Ishikawa (cell line): ENCODE data around the gene CAB39.

Experiments
- CEBPB ChIP-seq: IDR thresholded peaks from 2 replicates; pipeline ENCODE4 v1.6.1; 2012
- CREB1 ChIP-seq: IDR thresholded peaks from 2 replicates; pipeline ENCODE4 v1.6.1; 2012; ENCODE audit warnings: low read depth
- EGR1 ChIP-seq: IDR thresholded peaks from 2 replicates; pipeline ENCODE4 v1.6.1; 2012
- EP300 ChIP-seq: IDR thresholded peaks from 2 replicates; pipeline ENCODE4 v1.6.1; 2012; ENCODE audit warnings: borderline replicate concordance
- FOXM1 ChIP-seq: IDR thresholded peaks from 2 replicates; pipeline ENCODE4 v1.6.1; 2012; ENCODE audit warnings: low read depth, borderline replicate concordance
- MAX ChIP-seq: IDR thresholded peaks from 2 replicates; pipeline ENCODE4 v1.6.1; 2012
- NFIC ChIP-seq: IDR thresholded peaks from 2 replicates; pipeline ENCODE4 v1.6.1; 2012
- RAD21 ChIP-seq: IDR thresholded peaks from 2 replicates; pipeline ENCODE4 v1.6.1; 2012; ENCODE audit warnings: low read depth
- REST ChIP-seq: IDR thresholded peaks from 2 replicates; pipeline ENCODE4 v1.6.1; 2012; ENCODE audit warnings: low read depth, mild to moderate bottlenecking
- TAF1 ChIP-seq: IDR thresholded peaks from 2 replicates; pipeline ENCODE4 v1.6.1; 2012; ENCODE audit warnings: low read depth, mild to moderate bottlenecking
- TCF12 ChIP-seq: IDR thresholded peaks from 2 replicates; pipeline ENCODE4 v1.6.1; 2012; ENCODE audit warnings: low read depth
- TEAD4 ChIP-seq: IDR thresholded peaks from 2 replicates; pipeline ENCODE4 v1.6.1; 2012
- USF1 ChIP-seq: IDR thresholded peaks from 2 replicates; pipeline ENCODE4 v1.6.1; 2012
- YY1 ChIP-seq: IDR thresholded peaks from 2 replicates; pipeline ENCODE4 v1.6.1; 2012; ENCODE audit warnings: low read depth
- ZBTB7A ChIP-seq: IDR thresholded peaks from 2 replicates; pipeline ENCODE4 v1.6.1; 2012; ENCODE audit warnings: low read depth

CAB39 gene

GRCh38 chr2:230758566-230759480 lies 46.2 kb downstream of the CAB39 start:
- TF ChIP-seq ZBTB7A (no peak), TEAD4 (no peak), TAF1 (no peak), FOXM1 (no peak), CEBPB (no peak), MAX (no peak), REST (no peak), TCF12 (no peak), EGR1 (no peak), RAD21 (no peak), NFIC (no peak), CREB1 (no peak), YY1 (no peak), USF1 (no peak), EP300 (no peak)

- TF ChIP-seq TAF1, result no peak
Measured at GRCh38 chr2:230759481-230760167, 47.0 kb downstream of the CAB39 start.

- TF ChIP-seq USF1 (no peak), MAX (no peak), TEAD4 (no peak)
Measured at GRCh38 chr2:230761704-230762103, 49.1 kb downstream of the CAB39 start.

- TF ChIP-seq TAF1 (no peak), EGR1 (no peak), YY1 (no peak), ZBTB7A (no peak), RAD21 (peak; percentile 37)
Measured at GRCh38 chr2:230762317-230762896, 49.8 kb downstream of the CAB39 start.

- TF ChIP-seq RAD21 (no peak), NFIC (no peak), ZBTB7A (no peak), YY1 (no peak), CEBPB (no peak), CREB1 (no peak), TEAD4 (no peak), REST (no peak), TAF1 (no peak), EP300 (no peak), USF1 (no peak), FOXM1 (no peak), TCF12 (no peak), MAX (no peak), EGR1 (no peak)
Measured at GRCh38 chr2:230764346-230764745, 51.7 kb downstream of the CAB39 start.
